Ascending aorta (tissue), 2 donors: Measurements from ENCODE around the gene ORC5. TPM values are rescaled to one million over a fixed set of nuclear protein-coding genes. Genes with fewer than 3 reads are reported as not detected.

Source experiments
- DNase-seq, 2 donors: peaks; one replicate each; pipeline ENCODE4 v3.0.0-alpha.2; 2019; ENCODE audit warnings: low spot score in 2 of 2
- H3K27ac ChIP-seq, 2 donors: fragments of 200-600 bp; sonication (generic); one replicate each; pipeline ENCODE4 v1.5.1; 2016 to 2017; ENCODE audit warnings: mild to moderate bottlenecking in 1 of 2
- H3K27me3 ChIP-seq: fragments of 200-600 bp; sonication (generic); one replicate; pipeline ENCODE4 v1.5.1; 2017
- H3K36me3 ChIP-seq, 2 donors: fragments of 200-600 bp; sonication (generic); one replicate each; pipeline ENCODE4 v1.5.1; 2016
- H3K4me1 ChIP-seq, 2 donors: fragments of 200-600 bp; sonication (generic); one replicate each; pipeline ENCODE4 v1.5.1; 2016 to 2017; ENCODE audit warnings: mild to moderate bottlenecking in 1 of 2
- H3K4me3 ChIP-seq, 2 donors: fragments of 200-600 bp; sonication (generic); one replicate each; pipeline ENCODE4 v1.5.1; 2016 to 2017; ENCODE audit warnings: mild to moderate bottlenecking in 1 of 2
- H3K9me3 ChIP-seq, 2 donors: fragments of 200-600 bp; sonication (generic); one replicate each; pipeline ENCODE4 v1.5.1; 2016
- intact Hi-C: fragments of 100-400 bp; cut with DNase I; formaldehyde crosslinking; loops from one replicate; pipeline ENCODE4 v1.15.1; 2023
- total RNA-seq: library from RNA; depleted of rRNA; stranded (reverse); fragments of >200 nt; gene quantifications from one replicate; pipeline ENCODE4 v1.1.0, GENCODE V29; 2016
- TF ChIP-seq, protein P1 (sequence below), 3 experiments: fragments of 200-600 bp in 2 of 3; fragments of 450-650 bp in 1 of 3; sonication (generic) in 2 of 3; IDR thresholded peaks; one replicate each; pipeline ENCODE4 v1.5.1; 2016 to 2019; ENCODE audit warnings: antibody characterized with exemption in 3 of 3, mild to moderate bottlenecking in 1 of 3, moderate library complexity in 1 of 3

The ORC5 gene
- total RNA-seq, 1 donor from 2014 or later = 46.2 TPM

DNA sequence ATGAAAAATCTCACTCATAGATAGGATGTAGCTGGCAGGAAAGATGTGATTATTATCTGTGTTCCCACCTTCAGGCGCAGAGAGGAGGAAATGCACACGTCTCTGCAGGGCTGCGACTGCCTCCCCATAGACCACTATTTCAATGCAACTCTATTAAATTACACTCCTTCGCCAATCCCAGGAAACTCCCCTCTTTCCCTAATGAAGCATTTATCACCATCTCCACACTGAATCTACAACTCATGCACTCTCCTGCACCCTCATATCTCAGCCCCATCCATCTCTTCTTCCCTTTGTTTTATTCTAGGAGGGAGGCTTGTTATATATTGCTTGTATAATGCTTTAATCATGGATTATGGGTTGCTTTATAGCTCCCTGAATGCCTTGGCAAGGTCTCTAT, 116.6 kb downstream of the ORC5 start:
- no peak for DNase-seq
- no peaks in the 10 kb centered on the region for H3K4me1 ChIP-seq
- no peaks in the 10 kb centered on the region for H3K36me3 ChIP-seq
- H3K27me3 ChIP-seq = no peaks in the 10 kb centered on the region
- intact Hi-C loops = no loop called here
- no peak overlapping the region for H3K4me3 ChIP-seq
- no peak overlapping the region for H3K27ac ChIP-seq
- TF ChIP-seq, protein P1, sequence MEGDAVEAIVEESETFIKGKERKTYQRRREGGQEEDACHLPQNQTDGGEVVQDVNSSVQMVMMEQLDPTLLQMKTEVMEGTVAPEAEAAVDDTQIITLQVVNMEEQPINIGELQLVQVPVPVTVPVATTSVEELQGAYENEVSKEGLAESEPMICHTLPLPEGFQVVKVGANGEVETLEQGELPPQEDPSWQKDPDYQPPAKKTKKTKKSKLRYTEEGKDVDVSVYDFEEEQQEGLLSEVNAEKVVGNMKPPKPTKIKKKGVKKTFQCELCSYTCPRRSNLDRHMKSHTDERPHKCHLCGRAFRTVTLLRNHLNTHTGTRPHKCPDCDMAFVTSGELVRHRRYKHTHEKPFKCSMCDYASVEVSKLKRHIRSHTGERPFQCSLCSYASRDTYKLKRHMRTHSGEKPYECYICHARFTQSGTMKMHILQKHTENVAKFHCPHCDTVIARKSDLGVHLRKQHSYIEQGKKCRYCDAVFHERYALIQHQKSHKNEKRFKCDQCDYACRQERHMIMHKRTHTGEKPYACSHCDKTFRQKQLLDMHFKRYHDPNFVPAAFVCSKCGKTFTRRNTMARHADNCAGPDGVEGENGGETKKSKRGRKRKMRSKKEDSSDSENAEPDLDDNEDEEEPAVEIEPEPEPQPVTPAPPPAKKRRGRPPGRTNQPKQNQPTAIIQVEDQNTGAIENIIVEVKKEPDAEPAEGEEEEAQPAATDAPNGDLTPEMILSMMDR (IDR thresholded peaks at IDR 0.05) = no peak
- no peaks in the 10 kb centered on the region for H3K9me3 ChIP-seq

DNA sequence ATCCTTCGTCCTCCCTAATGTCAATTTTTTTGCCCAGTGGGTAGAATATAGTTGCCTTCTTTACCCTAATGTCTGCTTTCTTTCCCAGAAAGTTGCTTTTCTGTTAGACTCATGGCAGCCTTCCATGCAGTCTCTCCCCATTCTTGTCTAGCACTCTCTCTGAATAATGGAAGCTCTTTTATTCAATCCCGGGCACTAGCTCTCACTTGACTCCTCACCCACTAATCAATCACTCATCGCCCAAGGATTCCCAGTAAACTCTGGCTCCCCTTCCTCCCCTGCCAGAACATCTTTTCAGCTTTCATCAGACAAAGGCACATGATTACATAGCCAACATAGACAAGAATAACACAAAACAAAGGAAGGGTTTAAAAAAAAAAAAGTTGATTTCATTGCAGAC, 118.2 kb downstream of the ORC5 start:
- no peaks in the 10 kb centered on the region for H3K36me3 ChIP-seq
- TF ChIP-seq, protein P1 (IDR thresholded peaks at IDR 0.05) = no peak
- H3K9me3 ChIP-seq = no peaks in the 10 kb centered on the region
- H3K27ac ChIP-seq = no peak overlapping the region
- no peak for DNase-seq
- H3K4me1 ChIP-seq = no peaks in the 10 kb centered on the region
- no peak overlapping the region for H3K4me3 ChIP-seq
- H3K27me3 ChIP-seq = no peaks in the 10 kb centered on the region
- intact Hi-C loops = no loop called here

DNA sequence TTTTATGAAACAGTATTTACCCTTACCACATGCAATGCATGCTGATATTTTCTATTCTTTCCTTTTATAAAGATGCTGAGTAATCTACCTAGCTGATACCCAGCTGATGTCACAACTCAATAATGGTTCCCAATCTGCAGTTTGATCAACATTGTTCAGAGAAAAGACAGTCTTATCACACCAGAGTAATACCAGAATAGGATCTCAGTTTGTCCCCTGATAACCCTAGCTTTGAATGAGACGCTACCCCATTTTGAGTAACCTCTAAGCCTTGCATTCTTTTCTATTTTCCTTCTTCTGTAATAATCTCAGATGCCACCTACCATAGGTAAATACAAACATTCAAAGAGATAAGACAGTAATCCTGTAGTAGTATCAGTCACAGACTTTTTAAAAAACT, 118.8 kb downstream of the ORC5 start:
- TF ChIP-seq, protein P1 (IDR thresholded peaks at IDR 0.05) = no peak
- Histone ChIP-seq H3K9me3 (no peaks in the 10 kb centered on the region), H3K27ac (no peak overlapping the region), H3K27me3 (no peaks in the 10 kb centered on the region), H3K4me1 (no peaks in the 10 kb centered on the region), H3K36me3 (no peaks in the 10 kb centered on the region), H3K4me3 (no peak overlapping the region)
- DNase-seq = no peak
- intact Hi-C loops = no loop called here

Other genes starting within 250 kb of the ORC5 start
- 0.11 TPM for gene RELN, start 218.4 kb downstream of the ORC5 start, total RNA-seq
- not detected for gene LHFPL3, start 120.6 kb upstream of the ORC5 start, total RNA-seq